NK-92 (cell line): ENCODE results near the gene ITGB1.

ENCODE experiments used
- DNase-seq: peaks from one replicate; lab custom pipeline; 2025; ENCODE audit not compliant: unreplicated experiment; lab: John Stamatoyannopoulos, UW

Gene ITGB1

DNA sequence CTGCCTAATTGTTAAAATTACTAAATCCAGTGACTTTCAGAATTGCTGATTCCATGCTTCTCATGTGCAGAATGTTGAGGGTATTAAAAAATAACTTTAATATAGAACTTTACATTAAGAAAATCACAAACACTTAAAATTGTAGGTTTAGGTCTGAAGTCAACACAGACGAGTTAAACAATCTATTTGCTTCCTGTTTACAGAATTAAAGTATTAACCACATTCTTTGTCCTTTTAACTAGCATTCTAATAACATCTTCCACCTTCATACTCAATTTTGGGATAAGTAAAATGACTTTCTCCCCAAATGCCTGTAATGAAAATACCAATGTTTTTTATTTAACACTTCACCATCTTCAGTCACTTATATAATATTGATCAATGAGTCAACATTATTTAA, 2.2 kb downstream of the ITGB1 start:
- no peak for DNase-seq

DNA sequence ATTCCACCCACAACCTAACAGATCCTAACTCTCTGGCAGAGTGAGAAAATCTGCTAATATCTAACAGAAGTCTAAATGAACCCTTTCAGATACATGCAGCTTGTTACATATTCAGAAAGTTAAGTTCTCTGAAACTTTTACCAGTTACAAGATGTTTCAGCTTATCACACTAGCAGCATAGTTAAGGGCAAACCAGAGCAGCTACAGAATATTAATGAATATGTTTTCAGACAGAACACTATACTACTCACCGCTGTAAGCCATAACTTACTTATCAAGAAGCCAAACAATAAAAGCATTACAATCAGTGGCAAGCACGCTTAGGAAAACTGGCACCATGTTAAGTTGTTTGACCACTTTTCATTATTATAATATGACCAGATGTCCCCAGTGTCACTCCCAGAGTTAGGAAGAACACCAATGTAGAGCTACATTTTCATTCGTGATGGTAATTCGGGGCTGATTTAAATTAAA, 2.7 kb downstream of the ITGB1 start:
- DNase-seq, result no peak

DNA sequence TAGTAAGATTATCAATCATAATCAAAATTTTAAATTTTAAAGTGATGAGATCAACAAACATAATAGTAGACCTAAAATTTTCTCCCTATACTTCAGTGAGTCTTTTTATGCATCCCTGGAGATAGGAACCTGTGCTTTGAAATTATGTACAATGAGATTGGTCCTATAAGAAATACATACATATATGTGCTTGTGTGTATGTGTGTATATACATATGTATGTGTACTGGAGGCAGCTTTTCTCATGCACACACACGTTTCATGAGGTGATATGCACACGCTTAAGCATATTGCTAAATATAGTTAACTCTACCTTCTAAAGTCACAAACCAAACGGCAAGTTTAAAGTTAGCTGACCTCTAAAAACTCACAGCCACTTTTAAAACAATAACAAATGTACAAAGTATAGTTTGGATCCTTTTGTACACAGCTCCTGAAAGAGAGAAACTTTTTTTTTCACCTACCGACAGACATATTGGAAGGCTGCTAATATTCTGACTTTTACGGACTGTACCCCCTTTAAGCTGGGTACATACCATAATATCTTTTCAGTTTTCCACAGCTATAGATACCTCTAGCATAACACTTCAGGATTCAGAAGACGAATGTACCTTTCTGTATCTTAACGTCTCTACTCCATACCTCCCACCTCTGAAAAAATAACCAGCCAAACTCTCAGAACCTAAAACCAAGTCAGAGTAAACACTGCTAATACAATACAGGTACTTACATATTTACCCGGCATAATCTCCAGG, 3.3 kb downstream of the ITGB1 start:
- DNase-seq, result no peak

DNA sequence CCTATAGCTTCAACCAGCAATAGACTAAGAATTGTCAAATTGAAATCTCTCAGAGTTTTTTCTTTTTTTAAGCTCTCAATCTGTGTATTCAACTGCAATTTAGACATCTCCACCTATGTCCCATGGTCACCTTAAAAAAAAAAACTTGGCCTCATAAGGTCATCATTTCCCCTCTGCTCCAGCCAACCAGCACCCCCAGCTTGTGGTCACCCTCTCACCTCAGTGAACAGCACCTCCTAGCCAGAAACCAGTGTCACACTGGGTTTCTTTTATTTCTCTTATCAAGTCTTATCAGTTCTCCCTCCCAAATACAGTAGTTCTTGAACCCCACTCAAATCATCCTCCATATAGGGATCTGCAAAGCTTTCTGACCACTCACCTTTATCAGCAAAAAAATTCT, 4.0 kb downstream of the ITGB1 start:
- no peak for DNase-seq

DNA sequence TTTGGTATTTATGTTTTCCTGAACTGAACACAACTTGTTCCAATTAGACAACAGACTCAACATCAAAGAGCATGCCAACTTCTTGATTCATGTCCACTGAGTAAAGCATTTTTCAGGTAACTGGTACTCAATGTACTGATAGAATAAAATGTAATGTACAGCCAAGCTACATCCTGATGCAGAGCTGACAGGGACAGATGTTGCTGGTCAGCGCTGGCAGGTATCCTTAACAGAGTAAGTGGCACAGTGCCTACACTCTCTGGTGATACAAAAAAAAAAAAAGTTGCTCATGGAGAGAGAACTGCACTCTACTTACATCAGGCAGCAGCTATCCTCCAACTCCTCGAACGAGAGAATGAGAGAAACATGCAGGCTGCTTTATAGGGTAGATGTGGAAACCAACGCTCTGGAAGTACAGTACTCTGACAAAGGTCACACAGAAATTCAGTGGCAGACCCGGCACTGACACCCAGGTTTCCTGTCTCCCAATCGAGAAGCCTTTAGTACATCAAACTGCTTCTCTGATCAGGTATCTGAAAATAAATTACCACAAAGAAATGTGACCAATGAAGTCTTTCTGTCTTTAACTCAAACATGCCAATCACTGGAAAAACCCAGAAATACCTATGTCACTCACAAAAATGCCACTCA, 4.6 kb downstream of the ITGB1 start:
- no peak for DNase-seq

DNA sequence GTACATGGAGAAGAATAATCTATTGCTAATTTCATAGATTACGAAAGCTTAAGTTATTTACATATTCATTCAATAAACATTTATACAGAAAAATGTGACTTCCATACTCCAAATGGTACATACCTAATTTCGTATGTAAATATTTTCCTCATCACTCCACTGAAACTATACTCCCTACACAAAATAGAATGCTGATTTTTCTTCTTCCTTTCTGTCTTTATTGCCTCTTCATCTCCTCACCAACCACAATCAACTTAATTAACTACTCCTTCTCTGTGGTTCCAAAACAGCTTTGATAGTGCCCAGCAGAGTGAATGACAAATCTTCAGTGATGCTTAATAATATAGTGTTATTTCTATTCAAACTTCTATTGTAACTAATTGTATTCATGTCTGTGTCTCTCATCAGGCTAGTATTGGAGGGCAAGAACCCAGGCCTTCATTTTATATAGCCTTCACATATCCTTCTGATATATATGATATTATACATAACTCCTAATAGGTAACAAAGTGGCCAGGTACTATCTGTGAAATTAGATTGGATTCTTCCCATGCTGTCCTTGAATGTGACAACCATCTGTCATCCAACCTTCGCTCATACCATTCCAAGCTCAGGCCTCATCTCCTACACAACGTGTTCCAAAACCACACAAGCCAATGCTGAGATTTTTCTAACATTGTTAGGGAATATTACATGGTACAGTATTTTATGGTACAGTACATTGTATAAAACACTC, 5.3 kb downstream of the ITGB1 start:
- DNase-seq, result no peak

DNA sequence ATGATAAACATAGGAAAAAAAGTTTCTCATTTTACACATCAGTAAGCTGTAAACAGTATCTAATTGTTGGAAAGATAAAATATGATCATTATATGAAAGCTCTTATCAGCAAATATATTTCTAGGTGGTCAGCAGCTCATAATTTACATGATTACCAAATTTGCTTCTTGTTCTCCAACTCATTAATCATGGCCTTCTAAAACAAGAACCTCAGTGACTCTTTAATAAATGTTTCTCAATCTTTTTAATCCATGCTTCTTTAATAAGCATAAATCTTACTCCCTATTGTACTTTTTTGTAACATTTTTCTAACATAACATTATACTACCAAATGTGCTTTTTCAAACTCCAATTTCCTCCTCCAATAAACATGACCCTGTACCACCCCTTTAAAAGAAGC, 5.9 kb downstream of the ITGB1 start:
- no peak for DNase-seq

DNA sequence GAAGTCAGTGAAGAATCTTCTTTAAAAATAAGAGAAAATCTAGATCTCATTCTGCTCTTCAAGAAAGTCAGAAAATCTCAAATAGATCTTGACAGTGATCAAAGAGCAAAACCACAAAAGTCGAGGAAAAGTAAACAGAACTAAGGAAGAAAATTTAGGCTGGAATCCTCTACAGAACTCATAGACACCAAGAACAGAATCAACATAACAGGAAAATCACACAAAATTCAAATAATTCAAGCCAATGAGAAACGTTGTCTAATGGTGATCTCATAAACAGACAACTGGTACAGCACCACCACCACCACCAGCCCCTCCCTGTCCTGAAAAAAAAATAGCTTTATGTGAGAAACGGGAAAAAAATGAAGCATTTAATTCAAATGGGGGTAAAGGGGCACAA, 6.9 kb downstream of the ITGB1 start:
- no peak for DNase-seq

DNA sequence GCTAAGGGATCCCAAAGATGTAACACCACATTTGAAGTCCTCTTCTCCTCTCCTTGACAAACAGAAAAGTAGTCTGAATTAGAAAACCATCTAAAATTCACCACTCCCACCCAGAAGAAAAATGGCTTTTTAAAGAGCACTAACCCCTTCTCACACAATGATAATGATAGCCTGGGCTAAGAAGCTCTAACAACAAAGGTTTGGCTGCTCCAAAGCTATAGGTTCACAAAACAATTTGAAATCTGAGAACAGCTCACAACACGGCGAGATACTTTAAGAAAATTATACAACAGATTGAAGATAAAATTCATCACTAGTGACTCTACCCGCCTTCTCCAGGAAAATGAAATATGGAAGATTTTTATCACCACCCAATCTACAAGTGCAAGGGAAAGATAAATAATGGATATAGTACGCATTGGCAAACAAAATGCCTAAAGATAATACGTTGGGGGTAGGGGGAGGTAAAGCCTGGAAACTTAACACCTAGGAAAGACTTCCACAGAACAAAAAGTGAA, 7.4 kb downstream of the ITGB1 start:
- DNase-seq, result no peak

DNA sequence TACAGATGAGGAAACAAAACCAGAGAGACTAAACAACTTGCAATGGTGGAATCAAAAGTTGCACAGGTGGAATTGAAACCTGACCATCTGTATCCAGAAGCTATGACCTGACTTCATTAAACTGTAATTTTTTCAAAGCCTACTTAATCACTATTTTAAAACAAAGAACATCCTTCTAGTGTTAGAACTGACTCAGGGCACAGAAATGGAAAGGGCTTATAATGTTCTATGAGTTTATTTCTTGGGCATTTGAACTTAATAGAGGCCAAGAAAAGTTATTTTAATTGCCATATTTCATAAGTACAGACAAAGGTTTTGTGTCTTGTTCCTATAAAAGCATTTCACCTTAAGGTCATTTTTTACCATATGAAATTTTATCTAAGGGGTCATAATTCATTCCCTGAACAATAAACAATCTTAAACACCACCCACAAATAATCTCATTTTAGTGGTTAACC, 8.8 kb downstream of the ITGB1 start:
- no peak for DNase-seq

DNA sequence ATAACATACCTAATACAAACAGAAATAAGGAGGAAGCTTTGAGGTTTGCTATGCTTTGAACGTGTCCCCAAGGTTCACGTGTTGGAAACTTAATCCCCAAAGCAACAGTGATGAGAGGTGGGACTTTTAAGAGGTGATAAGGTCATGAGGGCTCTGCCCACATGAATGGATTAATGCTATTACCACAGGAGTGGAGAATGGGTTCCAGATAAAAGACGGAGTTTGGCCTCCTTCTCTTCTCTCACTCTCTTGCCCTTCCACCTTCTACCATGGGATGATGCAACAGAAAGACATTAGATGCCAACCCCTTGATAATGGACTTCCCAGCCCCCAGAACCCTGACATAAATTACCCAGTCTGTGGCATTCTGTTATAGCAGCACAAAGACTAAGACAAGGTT, 9.6 kb downstream of the ITGB1 start:
- no peak for DNase-seq

DNA sequence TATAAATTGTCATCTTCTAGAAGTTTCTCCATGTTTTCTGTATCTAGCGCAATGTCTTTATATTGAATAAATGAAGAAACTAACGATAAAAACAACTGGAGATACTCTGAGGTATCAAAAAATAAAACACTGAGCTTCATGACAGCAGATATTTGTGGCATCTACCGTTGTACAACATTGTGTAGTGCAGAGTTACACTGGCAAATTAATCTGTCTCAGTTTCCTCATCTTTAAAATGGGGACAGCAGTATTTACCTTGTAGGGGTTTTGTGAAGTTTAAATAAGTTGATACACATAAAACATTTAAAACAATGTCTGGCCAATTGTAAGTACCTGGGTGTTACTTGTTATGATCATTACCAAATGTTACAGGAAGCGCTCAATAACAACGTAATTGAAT, 10.4 kb downstream of the ITGB1 start:
- no peak for DNase-seq

DNA sequence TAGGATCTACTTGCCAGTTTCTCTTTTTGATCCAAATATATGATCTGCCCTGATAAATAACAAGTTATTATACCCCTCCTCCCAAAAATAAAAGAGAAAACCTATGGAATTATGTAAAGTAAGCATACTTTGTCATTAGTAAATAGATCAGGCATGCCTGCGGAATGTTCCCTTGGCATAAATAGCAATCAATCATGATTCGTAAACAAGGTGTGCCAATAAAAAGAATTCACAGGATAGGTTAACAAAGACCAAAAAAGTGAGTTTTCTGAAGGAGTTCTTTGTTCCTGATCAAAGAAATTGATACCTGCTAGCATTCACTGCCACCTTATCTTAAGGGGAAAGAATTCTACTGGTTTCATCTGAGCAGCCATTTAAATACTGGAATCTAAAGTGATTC, 11.9 kb downstream of the ITGB1 start:
- DNase-seq, result no peak

DNA sequence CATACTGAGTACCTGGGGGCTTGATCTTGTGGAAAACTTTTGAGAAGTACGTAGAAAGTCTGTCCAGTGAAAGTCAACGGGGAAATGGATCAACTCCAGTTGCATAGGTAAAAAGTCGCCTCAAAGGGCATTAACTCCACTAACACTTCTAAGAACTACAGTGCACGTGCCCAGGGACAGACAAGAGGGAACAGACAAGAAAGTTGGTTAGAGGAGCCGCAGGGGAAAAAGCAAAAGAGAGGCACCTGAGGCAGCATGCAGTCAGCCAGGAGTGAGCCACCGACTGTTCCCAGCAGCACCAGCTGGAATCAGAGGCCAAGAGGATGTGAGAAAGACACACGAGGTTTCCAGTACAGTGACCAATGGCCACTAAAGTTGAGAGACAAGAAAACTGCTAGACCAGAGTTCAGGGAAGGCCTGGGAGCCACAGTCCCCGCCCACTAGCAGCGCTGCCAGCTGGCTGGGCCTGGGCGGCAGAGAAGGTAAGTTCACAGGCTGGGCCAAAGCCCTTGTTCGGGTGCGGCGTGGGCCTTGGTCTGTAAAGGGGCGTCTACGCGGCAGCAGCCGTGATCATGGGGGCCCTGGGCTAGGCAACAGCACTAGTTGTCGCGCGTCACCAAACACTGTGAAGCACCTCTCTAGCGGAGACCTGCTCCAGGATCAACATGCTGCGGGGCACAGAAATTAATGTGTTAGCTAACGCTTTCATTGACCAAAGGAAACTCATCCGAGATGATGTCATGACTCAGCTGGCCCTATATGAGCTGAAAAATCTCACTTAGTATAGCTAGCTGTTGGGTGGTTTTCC, 14.0 kb downstream of the ITGB1 start:
- DNase-seq, result no peak

DNA sequence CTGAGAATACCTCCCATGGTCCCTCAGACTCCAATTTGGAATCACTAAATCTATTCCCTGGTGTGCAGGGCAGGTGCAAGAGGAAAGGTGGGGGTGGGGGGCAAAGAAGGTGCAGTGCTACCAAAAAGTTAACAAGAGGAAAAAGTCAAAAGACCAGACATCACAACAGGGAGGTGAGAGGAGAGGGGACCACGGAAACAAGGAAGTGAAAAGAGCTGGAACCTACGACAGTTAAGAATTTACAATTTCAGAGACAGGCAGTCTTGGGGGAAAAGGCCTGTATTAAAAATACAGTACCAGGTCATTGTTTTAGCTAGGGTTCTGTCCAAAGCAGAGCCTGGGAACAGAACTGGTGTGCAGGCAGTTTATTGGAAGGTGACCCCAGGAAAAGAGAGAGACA, 14.6 kb downstream of the ITGB1 start:
- no peak for DNase-seq

DNA sequence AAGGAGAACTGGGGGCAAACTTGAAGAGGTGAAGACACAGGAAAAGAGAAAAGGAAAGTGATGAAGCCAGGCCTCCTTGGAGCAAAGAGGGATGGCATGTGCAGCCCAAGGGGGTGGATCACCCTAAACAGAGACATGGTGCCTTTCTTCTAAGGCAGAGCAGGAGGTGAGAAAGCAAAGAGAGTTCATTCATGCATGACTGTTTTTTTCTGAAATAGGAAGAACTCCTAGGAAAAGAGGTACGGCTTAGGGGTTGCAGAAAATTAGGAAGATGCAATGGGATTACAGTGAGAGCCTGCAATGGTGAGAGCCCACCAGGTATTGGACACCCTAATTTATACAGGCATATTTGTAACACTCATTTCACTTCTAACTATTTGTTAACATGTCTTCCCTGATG, 15.9 kb downstream of the ITGB1 start:
- DNase-seq, result no peak

DNA sequence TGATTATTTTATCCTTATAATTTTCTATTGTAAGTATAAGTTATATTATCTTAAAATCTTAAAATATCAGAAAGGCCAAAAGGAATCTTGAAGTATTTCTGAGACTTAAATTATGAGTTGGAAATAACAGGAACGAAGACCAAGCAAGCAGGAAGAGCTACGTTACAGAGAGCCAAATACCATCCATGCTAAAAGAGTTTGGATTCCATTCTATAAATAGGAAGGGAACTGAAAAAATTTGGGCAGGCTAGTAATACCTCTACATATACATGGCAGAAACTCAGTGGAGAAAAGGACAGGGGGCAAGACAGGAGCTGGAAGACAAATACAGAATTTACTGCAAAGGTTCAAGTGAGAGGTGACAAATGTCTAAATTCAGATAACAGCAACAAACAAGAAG, 16.7 kb downstream of the ITGB1 start:
- no peak for DNase-seq

DNA sequence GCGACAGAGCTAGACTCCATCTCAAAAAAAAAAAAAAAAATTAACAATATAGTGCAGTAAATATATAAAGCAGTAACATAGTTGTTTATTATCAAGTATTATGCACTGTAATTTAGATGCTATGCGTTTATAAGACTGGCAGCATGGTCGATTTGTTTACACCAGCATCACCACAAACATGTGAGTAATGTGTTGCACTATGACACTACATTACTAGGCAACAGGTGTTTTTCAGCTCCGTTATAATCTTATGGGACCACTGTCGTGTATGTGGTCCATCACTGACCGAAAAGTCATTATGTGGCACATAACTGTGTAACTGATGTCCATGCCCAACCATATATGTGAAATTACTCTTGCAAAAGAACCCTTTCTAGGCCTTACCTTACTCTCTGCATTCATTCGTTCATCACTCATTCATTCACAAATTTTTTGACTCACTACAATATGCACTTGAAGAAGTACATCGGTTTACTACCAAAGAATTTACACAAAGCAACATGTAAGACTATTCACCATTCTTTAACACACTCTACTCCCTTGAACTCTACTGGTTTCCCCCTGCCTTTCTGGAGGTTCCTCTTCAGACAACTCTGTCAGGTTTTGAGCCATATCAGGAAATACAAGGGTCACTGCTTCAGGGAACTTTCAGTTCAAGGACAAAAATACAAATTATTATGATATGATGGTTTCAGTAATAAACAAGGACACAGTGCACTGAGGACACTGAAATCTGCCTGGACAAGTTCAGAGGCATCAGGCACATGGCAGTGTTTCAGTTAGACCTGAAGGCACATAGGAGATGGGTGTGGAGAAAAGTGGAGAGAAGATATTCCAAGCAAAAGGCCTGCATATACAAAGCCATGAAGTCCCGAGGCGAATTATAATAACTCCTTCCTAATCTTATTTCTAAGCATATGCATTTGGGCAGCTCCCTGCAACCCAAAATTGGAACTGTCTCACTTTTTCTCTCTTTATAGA, 17.4 kb downstream of the ITGB1 start:
- no peak for DNase-seq

DNA sequence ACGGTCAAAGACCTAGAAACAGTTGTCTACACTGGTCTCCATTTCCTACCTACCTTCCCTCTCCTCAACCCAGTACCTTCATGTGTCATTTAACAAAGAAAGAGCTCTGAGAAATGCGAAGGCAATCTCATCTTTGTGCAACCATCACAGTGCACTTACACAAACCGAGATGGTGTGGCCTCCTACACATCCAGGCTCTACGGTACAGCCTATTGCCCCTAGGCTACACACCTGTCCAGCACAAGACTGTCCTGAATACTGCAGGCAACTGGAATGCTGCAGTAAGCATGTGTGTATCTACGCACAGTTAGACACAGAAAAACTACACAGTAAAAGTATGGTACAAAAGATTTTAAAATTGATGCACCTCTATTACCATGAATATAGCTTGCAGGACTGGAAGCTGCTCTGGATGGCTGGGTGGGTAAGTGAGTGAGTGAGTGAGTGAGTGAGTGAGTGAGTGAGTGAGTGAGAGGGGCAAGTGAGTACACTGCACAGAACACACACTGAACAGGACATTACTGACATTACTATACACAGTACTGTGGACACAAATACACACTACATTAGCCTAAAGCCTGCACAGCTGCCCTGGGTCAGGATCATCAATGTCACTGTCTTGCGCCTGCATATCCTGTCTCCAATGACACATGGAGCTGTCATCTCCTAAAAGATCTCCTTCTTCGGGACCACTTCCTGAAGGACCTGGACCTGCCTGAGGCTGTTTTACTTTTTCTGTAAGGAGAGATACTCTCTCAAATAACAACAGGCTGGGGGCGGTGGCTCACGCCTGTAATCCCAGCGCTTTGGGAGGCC, 18.5 kb downstream of the ITGB1 start:
- DNase-seq, result no peak
